ENCODE results near the gene PDE11A.

PDE11A gene

DNA sequence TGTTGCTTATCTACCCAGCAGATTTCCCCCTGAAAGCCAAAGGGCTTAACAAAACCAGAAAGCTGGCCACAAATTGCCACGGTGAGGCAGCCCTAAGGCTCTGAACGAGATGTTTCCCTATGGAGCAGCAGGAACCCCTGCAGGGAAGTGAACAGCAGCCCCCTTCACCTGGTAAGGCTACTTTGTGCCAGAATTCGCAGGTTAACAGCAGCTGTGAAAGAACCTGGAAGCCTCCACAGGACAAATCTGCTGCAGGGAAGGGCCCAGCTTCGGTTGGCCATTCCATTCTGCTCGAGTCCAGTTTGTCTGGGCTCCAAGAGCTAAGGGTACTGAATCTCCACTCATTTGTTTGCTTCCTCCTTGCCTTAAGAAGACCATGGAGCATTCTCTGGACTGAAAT lies 175.3 kb downstream of the PDE11A start:
- Mint-ChIP-seq H3K27me3 (peaks cover 2% of the 10 kb centered on the region), H3K4me3 (no peak overlapping the region), H3K9me3 (ENCODE audit: low read depth) (no peaks in the 10 kb centered on the region), H3K4me1 (ENCODE audit: low read depth) (no peaks in the 10 kb centered on the region), H3K36me3 (no peaks in the 10 kb centered on the region), H3K27ac (no peak overlapping the region)

DNA sequence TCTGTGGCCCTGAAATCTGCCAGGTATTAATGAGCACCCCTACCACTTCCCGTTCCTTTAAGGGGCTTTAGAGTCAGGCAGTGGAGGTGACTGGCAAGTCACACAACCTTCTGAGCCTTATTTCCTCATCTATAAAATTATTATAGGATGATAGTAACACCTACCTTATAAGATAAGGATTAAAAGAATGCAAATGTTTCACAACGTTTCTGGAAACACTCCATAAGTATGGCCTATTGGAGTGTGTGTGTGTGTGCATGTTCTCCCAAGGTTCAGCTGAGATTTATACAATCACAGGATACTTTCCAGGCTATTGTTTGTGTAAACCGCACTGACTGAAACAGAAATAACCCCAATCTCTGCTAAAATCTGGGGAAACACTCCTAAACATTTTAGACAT lies 176.0 kb downstream of the PDE11A start:
- H3K9me3 Mint-ChIP-seq (ENCODE audit: low read depth): no peaks in the 10 kb centered on the region
- H3K27ac Mint-ChIP-seq: no peak overlapping the region
- H3K36me3 Mint-ChIP-seq: no peaks in the 10 kb centered on the region
- no peaks in the 10 kb centered on the region for H3K4me1 Mint-ChIP-seq (ENCODE audit: low read depth)
- H3K27me3 Mint-ChIP-seq: peaks cover 2% of the 10 kb centered on the region
- H3K4me3 Mint-ChIP-seq: no peak overlapping the region

DNA sequence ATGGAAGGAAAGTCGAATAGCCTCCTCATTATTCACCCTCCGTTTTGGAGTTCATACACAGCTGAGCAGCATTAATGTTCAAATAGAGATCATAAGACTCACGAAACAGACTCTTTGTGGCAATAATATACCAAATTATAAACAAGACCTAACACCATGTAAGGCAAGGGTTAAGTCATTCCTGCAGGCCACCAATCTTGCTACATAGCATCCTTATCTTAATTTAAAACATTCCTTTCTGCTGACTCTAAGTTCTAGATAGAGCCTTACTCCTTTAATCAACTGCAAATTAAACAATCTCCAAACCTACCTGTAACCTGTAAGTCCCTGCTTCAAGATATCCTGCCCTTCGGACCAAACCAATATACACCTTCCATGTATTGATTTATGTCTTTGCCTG lies 178.0 kb downstream of the PDE11A start:
- no peaks in the 10 kb centered on the region for H3K9me3 Mint-ChIP-seq (ENCODE audit: low read depth)
- no peak overlapping the region for H3K4me3 Mint-ChIP-seq
- H3K36me3 Mint-ChIP-seq: no peaks in the 10 kb centered on the region
- no peaks in the 10 kb centered on the region for H3K4me1 Mint-ChIP-seq (ENCODE audit: low read depth)
- H3K27me3 Mint-ChIP-seq: peaks cover 2% of the 10 kb centered on the region
- no peak overlapping the region for H3K27ac Mint-ChIP-seq

DNA sequence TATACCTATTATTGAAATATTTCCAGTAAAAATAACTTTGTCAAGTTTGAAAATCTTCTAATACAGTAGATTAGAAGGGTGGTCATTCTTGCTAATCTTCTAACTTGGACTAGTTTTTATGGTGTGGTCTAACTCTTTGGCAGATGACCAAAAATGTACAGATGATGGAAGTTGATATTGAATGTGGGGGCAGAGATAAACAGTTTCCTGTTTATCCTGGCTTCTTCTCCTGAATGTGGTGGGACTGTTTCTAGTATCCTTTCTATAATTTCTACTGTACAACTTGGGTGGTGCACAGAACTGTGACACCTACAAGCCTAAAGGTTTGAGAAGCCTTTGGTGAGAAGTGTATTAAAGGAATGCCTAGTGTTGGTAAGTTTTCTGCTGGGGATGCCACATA lies 178.7 kb downstream of the PDE11A start:
- Mint-ChIP-seq H3K36me3 (no peaks in the 10 kb centered on the region), H3K4me1 (ENCODE audit: low read depth) (no peaks in the 10 kb centered on the region), H3K27ac (no peak overlapping the region), H3K4me3 (no peak overlapping the region), H3K27me3 (peaks cover 2% of the 10 kb centered on the region), H3K9me3 (ENCODE audit: low read depth) (no peaks in the 10 kb centered on the region)

DNA sequence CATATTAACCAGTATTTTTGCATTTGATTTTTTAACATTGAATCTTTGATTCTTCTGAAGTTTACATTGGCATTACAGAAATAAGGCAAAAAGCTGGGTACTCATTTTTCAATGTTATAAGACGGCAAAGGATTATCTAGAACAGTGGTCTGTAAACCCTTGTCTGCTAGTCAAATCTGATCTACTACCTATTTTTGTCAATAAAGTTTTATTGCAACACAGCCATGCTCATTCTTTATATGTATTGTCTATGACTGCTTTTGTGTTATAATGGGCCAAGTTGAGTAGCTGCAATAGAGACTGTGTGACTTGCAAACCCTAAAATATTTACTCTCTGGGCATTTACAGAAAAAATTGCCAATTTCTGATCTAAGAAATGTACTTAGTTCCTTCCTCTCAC lies 181.0 kb downstream of the PDE11A start:
- Mint-ChIP-seq H3K36me3 (no peaks in the 10 kb centered on the region), H3K4me1 (ENCODE audit: low read depth) (no peaks in the 10 kb centered on the region), H3K4me3 (no peak overlapping the region), H3K9me3 (ENCODE audit: low read depth) (no peaks in the 10 kb centered on the region), H3K27ac (no peak overlapping the region), H3K27me3 (peaks cover 2% of the 10 kb centered on the region)

DNA sequence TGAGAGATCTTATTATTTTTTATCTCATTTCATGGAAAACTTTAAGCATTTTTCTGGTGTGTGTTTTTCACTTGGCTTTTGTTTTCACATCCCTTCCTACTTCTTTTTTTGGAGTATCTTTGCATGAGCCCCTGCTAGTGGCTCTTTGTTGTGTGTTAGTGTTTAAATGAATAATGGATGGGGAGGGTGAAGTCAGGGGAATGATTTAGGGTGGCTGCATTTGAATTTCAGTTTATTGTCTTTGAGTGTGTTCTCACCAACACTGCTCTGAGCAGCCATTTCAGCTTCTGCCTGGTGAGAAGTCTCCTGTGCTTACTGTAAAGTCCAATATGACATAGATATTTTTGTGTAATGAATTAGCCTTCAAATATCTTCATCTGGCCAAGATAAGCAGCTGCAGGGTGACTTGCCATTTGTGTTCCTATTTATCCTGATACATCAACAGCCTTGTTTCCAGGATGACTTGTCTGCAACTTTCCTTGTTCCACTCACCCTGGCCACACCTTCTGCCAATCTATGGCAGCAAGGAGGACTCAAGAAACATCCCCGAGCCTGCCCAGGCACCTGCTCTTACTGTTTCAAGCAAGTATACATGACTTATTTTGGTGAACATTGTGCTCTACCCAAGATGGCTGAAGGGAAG lies 182.6 kb downstream of the PDE11A start:
- Mint-ChIP-seq H3K36me3 (no peaks in the 10 kb centered on the region), H3K9me3 (ENCODE audit: low read depth) (no peaks in the 10 kb centered on the region), H3K4me1 (ENCODE audit: low read depth) (no peaks in the 10 kb centered on the region), H3K27ac (no peak overlapping the region), H3K27me3 (peaks cover 2% of the 10 kb centered on the region), H3K4me3 (no peak overlapping the region)

DNA sequence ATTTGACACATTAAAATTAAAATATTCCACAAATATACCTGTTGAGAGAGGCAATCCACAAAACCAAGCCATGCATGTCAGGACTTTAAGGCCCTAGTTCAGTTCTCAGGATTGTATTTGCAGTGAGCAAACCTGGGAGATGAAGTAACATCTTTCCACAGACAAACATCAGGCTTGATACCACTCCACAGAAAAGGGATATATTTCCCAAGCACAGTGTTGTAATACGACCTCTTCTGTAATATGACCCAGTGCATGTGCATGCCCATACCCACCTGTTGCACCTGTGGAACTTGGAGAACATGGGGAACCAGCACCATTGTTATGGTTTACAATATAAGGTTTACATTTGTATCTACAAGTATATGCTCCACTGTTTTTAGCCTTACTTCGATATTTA lies 184.0 kb downstream of the PDE11A start:
- Mint-ChIP-seq H3K27ac (no peak overlapping the region), H3K4me1 (ENCODE audit: low read depth) (no peaks in the 10 kb centered on the region), H3K27me3 (peaks cover 2% of the 10 kb centered on the region), H3K4me3 (no peak overlapping the region), H3K9me3 (ENCODE audit: low read depth) (no peaks in the 10 kb centered on the region), H3K36me3 (no peaks in the 10 kb centered on the region)

DNA sequence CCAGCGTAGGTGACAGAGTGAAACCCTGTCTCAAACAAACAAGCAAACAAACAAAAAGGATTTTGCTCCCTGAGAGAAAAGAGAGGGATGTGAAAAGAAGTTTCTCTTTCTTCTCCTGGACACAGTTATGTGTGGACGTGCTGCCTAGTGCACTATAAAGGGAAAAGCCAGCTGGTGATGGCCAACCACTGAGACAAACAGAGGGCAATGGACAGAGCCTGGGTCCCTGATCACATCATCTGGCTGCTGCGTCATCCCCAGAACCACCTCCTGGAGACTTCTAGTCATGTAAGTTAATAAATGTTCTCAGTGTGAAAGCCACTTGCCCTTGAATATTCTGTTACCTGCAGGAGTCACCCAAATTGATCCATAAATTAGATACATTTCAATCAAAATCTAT lies 184.9 kb downstream of the PDE11A start:
- no peaks in the 10 kb centered on the region for H3K27me3 Mint-ChIP-seq

DNA sequence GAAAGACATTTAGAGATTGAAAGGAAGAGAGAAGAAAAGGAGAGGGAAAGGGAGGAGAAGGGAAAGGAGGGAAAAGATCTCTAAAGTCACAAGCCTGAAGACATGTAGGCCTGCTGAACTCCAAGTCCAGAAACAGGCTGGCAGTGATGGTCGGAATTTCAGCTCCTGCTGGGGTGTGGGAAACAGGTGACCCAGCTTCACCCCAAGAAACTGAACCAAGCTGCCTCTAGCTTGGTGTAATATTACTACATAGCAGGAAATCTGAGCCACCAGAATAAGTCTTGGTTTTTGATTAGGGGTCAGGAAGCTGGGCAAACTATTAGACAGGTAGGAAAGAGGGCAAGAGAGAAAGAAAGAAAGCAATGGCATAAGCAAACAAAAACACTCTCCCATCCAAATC lies 185.8 kb downstream of the PDE11A start:
- no peaks in the 10 kb centered on the region for H3K4me1 Mint-ChIP-seq (ENCODE audit: low read depth)
- no peaks in the 10 kb centered on the region for H3K27me3 Mint-ChIP-seq
- no peaks in the 10 kb centered on the region for H3K36me3 Mint-ChIP-seq
- no peak overlapping the region for H3K27ac Mint-ChIP-seq
- no peak overlapping the region for H3K4me3 Mint-ChIP-seq
- H3K9me3 Mint-ChIP-seq (ENCODE audit: low read depth): no peaks in the 10 kb centered on the region

More for the DNA sequence above, 184.9 kb downstream of the PDE11A start:
- Mint-ChIP-seq H3K36me3 (no peaks in the 10 kb centered on the region), H3K27ac (no peak overlapping the region), H3K9me3 (ENCODE audit: low read depth) (no peaks in the 10 kb centered on the region), H3K4me1 (ENCODE audit: low read depth) (no peaks in the 10 kb centered on the region), H3K4me3 (no peak overlapping the region)

DNA sequence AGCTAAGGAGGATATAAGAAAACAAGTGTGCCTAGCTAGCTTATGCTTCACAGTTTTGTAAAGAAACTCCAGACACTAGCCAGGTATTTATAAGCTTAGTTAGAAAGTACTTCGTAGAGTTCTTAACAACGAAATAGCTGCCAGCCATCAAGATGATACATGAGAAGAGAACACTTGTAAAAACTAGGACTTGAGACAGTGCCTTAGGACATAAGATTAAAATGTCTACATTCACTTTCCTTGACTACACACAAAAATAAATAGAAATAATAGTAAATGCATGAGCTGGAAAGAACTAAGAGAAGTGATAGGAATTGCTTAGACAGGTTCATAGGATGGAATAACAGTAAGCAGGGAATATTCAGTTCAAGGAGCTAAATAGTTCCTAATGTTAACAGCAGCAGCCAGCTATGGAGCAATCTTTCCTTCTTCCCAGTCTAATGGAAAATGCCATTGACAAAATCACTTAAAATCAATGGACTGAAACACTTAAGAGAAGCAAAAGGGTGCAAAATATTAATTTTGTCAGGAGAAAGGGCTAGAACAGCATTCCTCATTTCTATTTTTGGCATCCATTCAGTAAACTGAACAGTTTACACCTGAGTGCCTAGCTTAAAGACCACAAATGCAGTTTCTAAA lies 186.6 kb downstream of the PDE11A start:
- Mint-ChIP-seq H3K27me3 (no peaks in the 10 kb centered on the region), H3K9me3 (ENCODE audit: low read depth) (no peaks in the 10 kb centered on the region), H3K4me3 (no peak overlapping the region), H3K4me1 (ENCODE audit: low read depth) (no peaks in the 10 kb centered on the region), H3K36me3 (no peaks in the 10 kb centered on the region), H3K27ac (no peak overlapping the region)

DNA sequence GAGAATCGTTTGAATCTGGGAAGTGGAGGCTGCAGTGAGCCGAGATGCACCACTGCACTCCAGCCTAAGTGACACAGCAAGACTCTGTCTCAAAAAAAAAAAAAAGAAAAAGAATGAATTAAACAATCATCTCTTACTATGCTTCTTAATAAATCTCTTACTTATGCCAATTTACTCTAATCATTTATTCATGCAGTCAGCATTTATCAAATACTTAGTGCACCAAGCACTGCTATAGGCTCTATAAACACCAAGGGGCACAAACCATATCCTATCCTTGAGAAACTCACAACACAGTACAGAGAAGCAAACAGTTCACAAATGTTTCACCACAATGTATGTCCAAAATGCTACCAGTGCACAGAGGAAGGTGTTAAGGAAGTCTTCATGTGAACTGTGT lies 189.4 kb downstream of the PDE11A start:
- Mint-ChIP-seq H3K27me3 (peaks cover 3% of the 10 kb centered on the region), H3K4me1 (ENCODE audit: low read depth) (no peaks in the 10 kb centered on the region), H3K9me3 (ENCODE audit: low read depth) (peaks cover 4% of the 10 kb centered on the region), H3K27ac (no peak overlapping the region), H3K4me3 (no peak overlapping the region), H3K36me3 (peaks cover 2% of the 10 kb centered on the region)

DNA sequence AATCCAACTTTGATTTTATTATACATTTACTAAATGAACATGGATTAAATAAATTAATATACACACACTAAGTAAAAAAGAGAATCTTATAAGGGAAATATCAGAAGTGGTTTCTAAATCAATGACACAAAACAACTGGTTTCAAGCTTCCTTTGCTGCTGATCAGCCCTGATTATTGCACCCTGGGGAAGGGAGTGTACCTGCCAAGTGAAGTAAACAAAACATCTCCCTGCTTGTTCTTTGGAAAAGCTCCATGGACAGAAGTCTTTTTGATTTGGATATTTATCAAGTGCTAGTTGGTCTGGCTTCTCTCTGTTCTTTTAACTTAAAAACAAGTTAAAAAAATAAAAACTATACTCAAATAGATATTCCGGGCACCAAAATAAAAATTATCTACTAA lies 190.1 kb downstream of the PDE11A start:
- H3K27me3 Mint-ChIP-seq: peaks cover 3% of the 10 kb centered on the region
- H3K36me3 Mint-ChIP-seq: peaks cover 2% of the 10 kb centered on the region
- H3K9me3 Mint-ChIP-seq (ENCODE audit: low read depth): peaks cover 4% of the 10 kb centered on the region
- no peak overlapping the region for H3K27ac Mint-ChIP-seq
- H3K4me1 Mint-ChIP-seq (ENCODE audit: low read depth): no peaks in the 10 kb centered on the region
- H3K4me3 Mint-ChIP-seq: no peak overlapping the region

DNA sequence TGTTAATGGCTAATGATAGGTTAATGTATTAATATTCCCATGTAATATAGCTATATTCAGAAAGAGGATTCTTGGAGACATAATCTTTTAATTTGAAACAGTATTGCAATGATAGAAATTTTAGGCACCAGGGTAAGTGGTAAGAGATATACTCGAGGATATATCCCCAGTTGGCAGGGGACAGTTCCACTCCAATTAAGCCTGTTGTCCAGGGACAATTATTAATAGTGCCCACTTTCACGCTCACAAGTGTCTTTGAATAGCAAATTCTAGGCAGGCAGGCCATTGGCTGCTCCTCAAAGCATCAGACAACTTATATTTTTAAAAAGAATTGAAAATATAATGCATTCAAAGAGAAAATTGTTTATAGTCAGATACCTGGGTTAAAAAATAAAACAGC lies 190.7 kb downstream of the PDE11A start:
- H3K9me3 Mint-ChIP-seq (ENCODE audit: low read depth): peaks cover 4% of the 10 kb centered on the region
- peaks cover 2% of the 10 kb centered on the region for H3K36me3 Mint-ChIP-seq
- H3K27me3 Mint-ChIP-seq: peaks cover 5% of the 10 kb centered on the region

DNA sequence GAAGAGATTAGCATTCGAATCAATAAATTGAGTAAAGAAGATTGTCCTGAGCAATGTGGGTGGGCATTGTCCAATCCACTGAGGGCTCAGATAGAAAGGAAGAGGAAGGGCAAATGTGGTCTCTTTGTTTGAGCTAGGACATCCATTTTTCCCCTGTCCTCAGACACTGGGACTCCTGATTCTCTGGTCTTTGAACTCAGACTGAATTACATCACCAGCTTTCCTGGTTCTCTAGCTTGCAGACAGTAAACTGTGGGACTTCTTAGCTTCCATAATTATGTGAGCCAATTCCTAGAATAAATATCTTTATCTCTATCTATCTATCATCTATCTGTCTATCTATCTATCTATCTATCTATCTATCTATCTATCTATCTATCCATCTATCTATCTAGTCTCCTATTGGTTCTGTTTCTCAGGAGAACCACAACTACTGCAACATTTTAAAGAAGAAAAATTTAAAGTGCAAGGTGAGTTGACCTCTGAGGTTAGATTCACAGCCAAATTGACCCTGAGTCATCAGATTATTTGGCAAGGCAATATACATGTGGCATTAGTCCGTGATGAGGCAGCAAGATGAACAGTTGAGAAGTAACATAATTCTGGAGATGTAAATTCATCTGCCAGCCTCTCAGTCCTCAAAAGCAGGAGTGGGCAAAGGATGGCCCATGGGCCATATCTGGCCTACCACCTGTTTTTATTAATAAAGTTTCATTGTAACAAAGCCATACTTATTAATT lies 191.4 kb downstream of the PDE11A start:
- no peak overlapping the region for H3K27ac Mint-ChIP-seq
- peaks cover 5% of the 10 kb centered on the region for H3K27me3 Mint-ChIP-seq
- no peak overlapping the region for H3K4me3 Mint-ChIP-seq
- H3K4me1 Mint-ChIP-seq (ENCODE audit: low read depth): no peaks in the 10 kb centered on the region
- peaks cover 4% of the 10 kb centered on the region for H3K9me3 Mint-ChIP-seq (ENCODE audit: low read depth)
- H3K36me3 Mint-ChIP-seq: peaks cover 2% of the 10 kb centered on the region

More for the DNA sequence above, 190.7 kb downstream of the PDE11A start:
- no peak overlapping the region for H3K27ac Mint-ChIP-seq
- H3K4me3 Mint-ChIP-seq: no peak overlapping the region
- no peaks in the 10 kb centered on the region for H3K4me1 Mint-ChIP-seq (ENCODE audit: low read depth)

DNA sequence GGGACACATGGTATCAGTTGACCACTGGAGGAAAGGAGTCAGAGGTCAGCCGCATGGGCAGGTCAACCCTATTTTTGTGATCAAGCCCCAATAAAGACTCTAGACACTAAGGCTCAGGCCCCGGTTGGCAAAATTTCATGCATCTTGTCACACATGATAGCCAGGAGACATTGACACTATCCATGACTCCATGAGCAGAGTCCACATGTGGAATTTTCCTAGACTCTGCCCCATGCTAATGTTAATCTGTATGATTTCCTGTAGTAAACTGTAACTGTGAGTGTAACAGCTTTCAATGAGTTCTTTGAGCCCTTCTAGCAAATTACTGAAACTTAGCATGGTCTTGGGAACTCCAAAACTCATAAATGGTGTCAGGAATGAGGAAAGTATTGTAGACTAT lies 192.3 kb downstream of the PDE11A start:
- Mint-ChIP-seq H3K9me3 (ENCODE audit: low read depth) (peaks cover 4% of the 10 kb centered on the region), H3K27me3 (peaks cover 5% of the 10 kb centered on the region), H3K4me3 (no peak overlapping the region), H3K27ac (no peak overlapping the region), H3K36me3 (peaks cover 2% of the 10 kb centered on the region), H3K4me1 (ENCODE audit: low read depth) (no peaks in the 10 kb centered on the region)
